Naive B cell (primary cell): ENCODE results near the gene MOXD1. TPM values are rescaled to one million over a fixed set of nuclear protein-coding genes. Genes with fewer than 3 reads are reported as not detected.
"Not testable (repeated sequence)": the region's sequence is repeated elsewhere in the genome, so short reads cannot be mapped to it uniquely, and the experiment has no call there.

Experiments used
- ATAC-seq, 2 donors: fragments of 150-1000 bp; cut with Tn5 transposase; 2 replicates each; pipeline ENCODE4 v1.10.0; 2021; ENCODE audit warnings: low read depth in 2 of 2, mild to moderate bottlenecking in 2 of 2, moderate library complexity in 2 of 2
- DNase-seq: peaks from one replicate; pipeline ENCODE4 v3.0.0; 2022
- H3K27ac Mint-ChIP-seq, 6 donors: one replicate each; pipeline ENCODE4 v1.8.0; 2020 to 2022; ENCODE audit warnings: mild to moderate bottlenecking in 6 of 6, mixed read lengths in 6 of 6, moderate library complexity in 5 of 6, inconsistent platforms in 2 of 6
- H3K27me3 Mint-ChIP-seq, 3 donors: one replicate each; pipeline ENCODE4 v1.8.0; 2021 to 2022; ENCODE audit warnings: mixed read lengths in 3 of 3, mild to moderate bottlenecking in 1 of 3
- H3K36me3 Mint-ChIP-seq, 2 donors: one replicate each; pipeline ENCODE4 v1.8.0; 2020 to 2022; ENCODE audit warnings: mixed read lengths in 2 of 2, inconsistent platforms in 1 of 2, mild to moderate bottlenecking in 1 of 2
- H3K4me1 Mint-ChIP-seq, 3 donors: one replicate each; pipeline ENCODE4 v1.8.0; 2020 to 2022; ENCODE audit warnings: mixed read lengths in 3 of 3, inconsistent platforms in 1 of 3, mild to moderate bottlenecking in 1 of 3, moderate library complexity in 1 of 3
- H3K4me3 Mint-ChIP-seq, 8 donors: one replicate each; pipeline ENCODE4 v1.8.0; 2020 to 2022; ENCODE audit warnings: mild to moderate bottlenecking in 8 of 8, mixed read lengths in 8 of 8, moderate library complexity in 8 of 8, inconsistent platforms in 2 of 8
- H3K9me3 Mint-ChIP-seq, 7 donors: one replicate each; pipeline ENCODE4 v1.8.0; 2020 to 2022; ENCODE audit warnings: mixed read lengths in 7 of 7, mild to moderate bottlenecking in 5 of 7, inconsistent platforms in 2 of 7, moderate library complexity in 1 of 7
- polyA plus RNA-seq, 6 donors: library from polyadenylated mRNA; unstranded; fragments of 300-500 nt; fragmentation: Illumina TruSeq; gene quantifications; one replicate each; pipeline ENCODE4 v1.2.3, GENCODE V29; 2021; ENCODE audit warnings: low read depth in 6 of 6

MOXD1 gene
- polyA plus RNA-seq, 6 donors from 2014 or later: 3.8 to 11.4 (median 8.1) TPM

GRCh38 chr6:132322398-132322797, 78.9 kb downstream of the MOXD1 start:
- Mint-ChIP-seq H3K27me3 (no peaks in the 10 kb centered on the region), H3K36me3 (peaks cover 0 to 17% of the 10 kb centered on the region in 2 donors), H3K27ac (peak overlapping the region in 1 of 6 donors; percentile 2), H3K4me1 (peaks cover 0 to 7% (median 7%) of the 10 kb centered on the region in 3 donors), H3K9me3 (peaks cover 0 to 16% (median 10%) of the 10 kb centered on the region in 7 donors), H3K4me3 (peak overlapping the region in 1 of 8 donors; percentile 45)
- no peak for DNase-seq
- ATAC-seq: no peak

DNA sequence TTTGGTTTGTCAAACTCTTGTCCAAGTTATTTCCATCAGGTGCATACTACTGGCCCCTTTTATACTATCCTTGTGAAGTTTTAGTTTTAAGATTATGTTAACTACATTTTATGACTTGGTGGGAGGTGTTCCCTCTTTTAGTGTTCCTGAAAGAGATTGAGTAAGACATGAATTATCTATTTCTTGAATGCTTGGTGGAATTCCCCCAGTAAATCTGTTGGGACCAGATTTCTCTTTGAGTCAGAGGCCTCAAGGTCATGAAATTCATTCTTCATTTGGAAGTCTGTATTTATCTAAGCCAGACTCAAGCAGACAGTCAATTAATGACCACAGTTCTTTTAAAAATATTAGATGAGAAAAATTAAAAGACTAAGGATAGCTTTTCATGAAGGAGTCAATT, 81.3 kb downstream of the MOXD1 start:
- ATAC-seq (no peak), DNase-seq (no peak)
- peaks cover 0 to 7% (median 7%) of the 10 kb centered on the region in 3 donors for H3K4me1 Mint-ChIP-seq
- H3K36me3 Mint-ChIP-seq: peaks cover 17 to 28% of the 10 kb centered on the region in 2 donors
- peaks cover 6 to 40% (median 27%) of the 10 kb centered on the region in 7 donors for H3K9me3 Mint-ChIP-seq
- no peaks in the 10 kb centered on the region for H3K27me3 Mint-ChIP-seq
- H3K27ac Mint-ChIP-seq: no peak overlapping the region
- H3K4me3 Mint-ChIP-seq: no peak overlapping the region

GRCh38 chr6:132316970-132317369, 84.3 kb downstream of the MOXD1 start:
- ATAC-seq: no peak
- Mint-ChIP-seq H3K36me3 (peaks cover 30 to 37% of the 10 kb centered on the region in 2 donors), H3K9me3 (peaks cover 9 to 50% (median 33%) of the 10 kb centered on the region in 7 donors), H3K4me3 (no peak overlapping the region), H3K27ac (no peak overlapping the region), H3K4me1 (peaks cover 6 to 9% (median 7%) of the 10 kb centered on the region in 3 donors), H3K27me3 (no peaks in the 10 kb centered on the region)
- DNase-seq: no peak

DNA sequence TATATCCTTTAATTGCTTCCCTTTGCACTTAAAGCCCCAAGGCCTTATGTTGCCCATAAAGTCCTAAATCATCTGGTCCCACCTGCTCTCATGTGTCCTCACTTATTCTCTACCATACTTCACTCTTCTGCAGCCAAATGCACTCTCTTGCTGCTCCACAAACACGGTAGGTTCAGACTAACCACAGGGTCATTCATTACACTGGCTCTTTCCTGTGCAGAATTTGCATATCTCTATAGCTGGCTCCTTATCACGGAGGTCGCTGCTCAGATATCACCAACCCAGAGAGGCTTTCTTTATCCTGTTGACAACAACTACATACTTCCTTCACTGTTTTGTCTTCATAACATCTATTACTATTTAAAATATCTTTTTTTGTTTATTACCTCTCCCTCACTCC, 86.8 kb downstream of the MOXD1 start:
- Mint-ChIP-seq H3K27me3 (no peaks in the 10 kb centered on the region), H3K4me3 (no peak overlapping the region), H3K4me1 (peaks cover 14 to 21% (median 15%) of the 10 kb centered on the region in 3 donors), H3K9me3 (peaks cover 13 to 64% (median 47%) of the 10 kb centered on the region in 7 donors), H3K36me3 (peaks cover 40 to 43% of the 10 kb centered on the region in 2 donors), H3K27ac (peak overlapping the region in 1 of 6 donors; percentile 41)
- ATAC-seq: no peak
- DNase-seq: no peak

- no peak for ATAC-seq
- Mint-ChIP-seq H3K4me3 (no peak overlapping the region), H3K27ac (no peak overlapping the region), H3K27me3 (no peaks in the 10 kb centered on the region), H3K9me3 (peaks cover 20 to 71% (median 58%) of the 10 kb centered on the region in 7 donors), H3K36me3 (peaks cover 28 to 58% of the 10 kb centered on the region in 2 donors), H3K4me1 (peaks cover 17 to 27% (median 21%) of the 10 kb centered on the region in 3 donors)
- no peak for DNase-seq
These were observed 90.4 kb downstream of the MOXD1 start for GRCh38 chr6:132310921-132311320.

- not testable (repeated sequence) for H3K27me3 Mint-ChIP-seq, ATAC-seq, DNase-seq, H3K27ac Mint-ChIP-seq
- peaks cover 21 to 69% (median 57%) of the 10 kb centered on the region in 7 donors for H3K9me3 Mint-ChIP-seq
- H3K36me3 Mint-ChIP-seq: peaks cover 25 to 58% of the 10 kb centered on the region in 2 donors
- peak overlapping the region in 1 of 8 donors; percentile 29 for H3K4me3 Mint-ChIP-seq
- H3K4me1 Mint-ChIP-seq: peaks cover 17 to 27% (median 21%) of the 10 kb centered on the region in 3 donors
These were observed 91.1 kb downstream of the MOXD1 start for GRCh38 chr6:132310151-132310550.

- H3K36me3 Mint-ChIP-seq: peaks cover 13 to 35% of the 10 kb centered on the region in 2 donors
- ATAC-seq: no peak
These were observed 96.4 kb downstream of the MOXD1 start for GRCh38 chr6:132304891-132305305.

DNA sequence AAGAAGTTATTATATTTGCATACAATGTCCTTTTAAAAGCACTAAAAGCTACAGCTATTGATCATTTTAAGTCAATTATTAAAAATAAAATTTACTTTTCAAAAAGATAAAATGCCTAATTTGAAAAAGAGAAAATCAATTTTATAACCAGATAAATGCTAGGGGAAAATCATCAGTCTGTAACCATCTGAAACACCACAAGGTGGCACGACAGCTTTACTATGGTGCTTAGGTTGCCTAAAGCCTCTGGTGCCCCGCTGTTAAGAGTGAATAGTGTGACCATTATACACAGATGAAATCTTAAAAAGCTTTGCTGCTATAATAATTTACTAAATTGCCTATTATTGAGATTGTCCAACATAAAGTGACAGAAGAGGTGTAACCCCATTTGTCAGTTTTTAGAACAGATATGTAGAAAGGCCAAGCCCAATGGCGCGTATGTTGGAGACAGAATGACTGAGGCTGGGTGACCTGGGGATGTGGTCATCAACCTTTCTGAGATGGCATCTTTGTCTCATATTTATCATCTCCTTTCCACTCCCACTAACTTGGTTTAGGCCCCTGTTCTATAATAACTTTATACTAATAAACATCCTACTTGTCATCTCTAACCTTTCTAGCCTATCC, 100.8 kb downstream of the MOXD1 start:
- Mint-ChIP-seq H3K4me1 (no peaks in the 10 kb centered on the region), H3K27ac (no peak overlapping the region), H3K27me3 (no peaks in the 10 kb centered on the region), H3K36me3 (peaks cover 0 to 1% of the 10 kb centered on the region in 2 donors), H3K4me3 (no peak overlapping the region), H3K9me3 (peaks cover 0 to 6% (median under 1%) of the 10 kb centered on the region in 7 donors)
- DNase-seq (peak; percentile 48), ATAC-seq (peak; percentile 91 to 93)

More at GRCh38 chr6:132304891-132305305, 96.4 kb downstream of the MOXD1 start:
- peaks cover 3 to 6% (median 6%) of the 10 kb centered on the region in 3 donors for H3K4me1 Mint-ChIP-seq
- peaks cover 14 to 45% (median 44%) of the 10 kb centered on the region in 7 donors for H3K9me3 Mint-ChIP-seq
- no peak overlapping the region for H3K27ac Mint-ChIP-seq
- H3K27me3 Mint-ChIP-seq: no peaks in the 10 kb centered on the region
- H3K4me3 Mint-ChIP-seq: no peak overlapping the region
- no peak for DNase-seq

DNA sequence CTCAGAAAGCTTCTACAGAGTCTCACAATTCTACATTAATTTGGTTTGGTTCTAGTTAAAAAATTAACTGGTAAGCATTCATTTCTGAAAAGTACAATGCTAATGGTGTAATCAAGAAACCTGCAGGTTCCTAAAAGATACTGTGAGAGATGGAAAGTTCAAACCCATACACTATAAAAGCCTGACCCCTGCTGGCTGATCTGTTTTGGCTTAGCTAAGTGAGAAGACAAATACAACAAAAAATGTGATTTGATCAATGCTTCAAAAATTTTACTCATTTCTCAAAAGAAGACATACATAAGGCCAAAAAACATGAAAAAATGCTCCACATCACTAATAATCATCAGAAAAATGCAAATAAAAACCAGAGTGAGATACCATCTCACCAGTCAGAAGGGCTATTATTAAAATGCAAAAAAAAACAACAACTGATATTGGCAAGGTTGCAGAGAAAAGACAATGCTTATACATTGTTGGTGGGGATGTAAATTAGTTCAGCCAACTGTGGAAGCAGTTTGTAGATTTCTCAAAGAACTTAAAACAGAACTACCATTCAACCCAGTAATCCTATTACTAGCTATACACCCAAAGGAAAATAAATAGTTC, 102.8 kb downstream of the MOXD1 start:
- Mint-ChIP-seq H3K4me3 (no peak overlapping the region), H3K36me3 (no peaks in the 10 kb centered on the region), H3K9me3 (peaks cover 0 to 5% (median 0%) of the 10 kb centered on the region in 7 donors), H3K4me1 (no peaks in the 10 kb centered on the region), H3K27ac (no peak overlapping the region), H3K27me3 (no peaks in the 10 kb centered on the region)
- DNase-seq: peak; percentile 52
- peak in 1 of 2 donors; percentile 72 for ATAC-seq

GRCh38 chr6:132289756-132290155, 111.5 kb downstream of the MOXD1 start:
- no peak overlapping the region for H3K27ac Mint-ChIP-seq
- H3K4me3 Mint-ChIP-seq: no peak overlapping the region
- no peaks in the 10 kb centered on the region for H3K27me3 Mint-ChIP-seq
- H3K9me3 Mint-ChIP-seq: no peaks in the 10 kb centered on the region
- no peaks in the 10 kb centered on the region for H3K36me3 Mint-ChIP-seq
- H3K4me1 Mint-ChIP-seq: peaks cover 9 to 19% (median 15%) of the 10 kb centered on the region in 3 donors
- no peak for ATAC-seq
- no peak for DNase-seq

- no peaks in the 10 kb centered on the region for H3K9me3 Mint-ChIP-seq
- no peak overlapping the region for H3K4me3 Mint-ChIP-seq
- no peak for DNase-seq
- H3K36me3 Mint-ChIP-seq: no peaks in the 10 kb centered on the region
- no peak for ATAC-seq
- peak overlapping the region in 4 of 6 donors; percentile 8 to 89 (median 70) for H3K27ac Mint-ChIP-seq
- peaks cover 9 to 19% (median 15%) of the 10 kb centered on the region in 3 donors for H3K4me1 Mint-ChIP-seq
- no peaks in the 10 kb centered on the region for H3K27me3 Mint-ChIP-seq
These were observed 114.2 kb downstream of the MOXD1 start for GRCh38 chr6:132287101-132287500.

GRCh38 chr6:132286298-132287019, 114.8 kb downstream of the MOXD1 start:
- Mint-ChIP-seq H3K27ac (peak overlapping the region in 5 of 6 donors; percentile 32 to 89 (median 83)), H3K36me3 (no peaks in the 10 kb centered on the region), H3K4me1 (peaks cover 9 to 19% (median 15%) of the 10 kb centered on the region in 3 donors), H3K4me3 (peak overlapping the region in 1 of 8 donors; percentile 42), H3K27me3 (no peaks in the 10 kb centered on the region), H3K9me3 (no peaks in the 10 kb centered on the region)
- ATAC-seq (peak; percentile 93), DNase-seq (peak; percentile 76)

DNA sequence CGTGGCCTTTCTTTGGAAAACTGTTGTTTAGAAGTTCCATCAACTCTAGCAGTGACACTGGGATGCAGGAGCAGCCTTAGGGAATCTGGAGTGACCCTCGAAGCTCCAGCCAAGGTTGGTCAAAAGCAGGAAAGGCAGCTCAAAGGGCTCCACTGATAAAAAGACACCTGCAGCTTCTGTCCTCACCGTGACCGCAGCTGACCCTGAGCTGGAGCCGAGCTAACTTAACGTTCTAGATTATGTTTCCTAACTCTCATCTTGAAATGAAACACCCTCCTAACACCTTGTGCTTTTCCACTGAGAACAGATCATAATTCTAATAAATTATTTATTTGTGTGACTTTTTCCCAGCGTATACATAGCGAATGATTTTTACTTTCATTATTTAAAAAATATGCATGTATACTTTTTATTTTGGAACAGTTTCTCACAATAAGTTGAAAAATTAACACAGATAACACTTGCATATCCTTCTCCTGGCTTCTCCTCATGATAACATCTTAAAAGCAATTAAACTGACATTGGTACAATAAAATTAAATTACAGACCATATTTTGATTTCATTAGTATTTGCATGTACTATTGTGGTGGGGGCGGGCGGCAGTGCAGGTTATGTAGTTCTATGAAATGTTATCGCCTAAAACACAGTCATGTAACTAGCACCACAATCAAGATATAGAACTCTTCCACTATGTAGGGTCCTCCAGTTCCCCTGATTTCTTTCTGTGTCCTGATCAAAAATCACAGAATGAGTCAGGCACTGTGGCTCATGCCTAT, 116.1 kb downstream of the MOXD1 start:
- no peak for ATAC-seq
- peaks cover 9 to 19% (median 15%) of the 10 kb centered on the region in 3 donors for H3K4me1 Mint-ChIP-seq
- H3K27me3 Mint-ChIP-seq: no peaks in the 10 kb centered on the region
- peak overlapping the region in 1 of 8 donors; percentile 47 for H3K4me3 Mint-ChIP-seq
- no peaks in the 10 kb centered on the region for H3K9me3 Mint-ChIP-seq
- H3K36me3 Mint-ChIP-seq: no peaks in the 10 kb centered on the region
- DNase-seq: no peak
- peak overlapping the region in 3 of 6 donors; percentile 30 to 66 (median 57) for H3K27ac Mint-ChIP-seq
